ENCODE results near the gene KCND3.

DNA sequence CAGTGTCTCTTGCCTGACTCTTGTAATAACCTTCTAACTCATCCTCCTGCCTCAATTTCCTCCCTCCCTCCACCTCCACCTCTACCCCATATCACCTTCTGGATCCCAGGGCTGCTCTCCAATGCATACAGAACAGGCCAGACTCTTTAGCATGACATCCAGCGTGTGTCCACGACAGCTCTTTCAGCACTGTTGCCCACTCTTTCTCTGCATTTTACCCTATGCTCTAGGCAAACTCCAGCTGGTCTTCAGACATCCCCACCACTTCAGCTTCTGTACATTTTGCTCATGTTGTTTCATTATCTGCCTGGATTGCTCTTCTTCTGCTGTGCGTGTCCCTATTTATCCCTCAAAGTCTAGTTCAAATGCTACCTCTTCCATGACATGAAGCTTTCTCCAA lies 255.0 kb downstream of the KCND3 start:
- TF ChIP-seq, protein P1, sequence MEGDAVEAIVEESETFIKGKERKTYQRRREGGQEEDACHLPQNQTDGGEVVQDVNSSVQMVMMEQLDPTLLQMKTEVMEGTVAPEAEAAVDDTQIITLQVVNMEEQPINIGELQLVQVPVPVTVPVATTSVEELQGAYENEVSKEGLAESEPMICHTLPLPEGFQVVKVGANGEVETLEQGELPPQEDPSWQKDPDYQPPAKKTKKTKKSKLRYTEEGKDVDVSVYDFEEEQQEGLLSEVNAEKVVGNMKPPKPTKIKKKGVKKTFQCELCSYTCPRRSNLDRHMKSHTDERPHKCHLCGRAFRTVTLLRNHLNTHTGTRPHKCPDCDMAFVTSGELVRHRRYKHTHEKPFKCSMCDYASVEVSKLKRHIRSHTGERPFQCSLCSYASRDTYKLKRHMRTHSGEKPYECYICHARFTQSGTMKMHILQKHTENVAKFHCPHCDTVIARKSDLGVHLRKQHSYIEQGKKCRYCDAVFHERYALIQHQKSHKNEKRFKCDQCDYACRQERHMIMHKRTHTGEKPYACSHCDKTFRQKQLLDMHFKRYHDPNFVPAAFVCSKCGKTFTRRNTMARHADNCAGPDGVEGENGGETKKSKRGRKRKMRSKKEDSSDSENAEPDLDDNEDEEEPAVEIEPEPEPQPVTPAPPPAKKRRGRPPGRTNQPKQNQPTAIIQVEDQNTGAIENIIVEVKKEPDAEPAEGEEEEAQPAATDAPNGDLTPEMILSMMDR (conservative IDR thresholded peaks at IDR 0.05; ENCODE audit: low read length): no peak
- no peak for TF ChIP-seq EZH2phosphoT487 (IDR thresholded peaks at IDR 0.05; ENCODE audit: borderline replicate concordance)
